Endometrium (tissue), 2 donors: ENCODE measurements around the gene GIGYF2.
A peak's percentile ranks its signal among the peaks of the same experiment; 100 is the strongest.
"Not testable (repeated sequence)": the region's sequence is repeated elsewhere in the genome, so short reads cannot be mapped to it uniquely, and the experiment has no call there.

Experiments used
- FAIRE-seq: peaks from 2 replicates; lab custom pipeline; 2012; peaks lifted over from hg19 to GRCh38; lab: Jason Lieb, UNC
- donor health status: control.
- donor health status: control.

GIGYF2 gene

GRCh38 chr2:232809349-232810124 is 112.4 kb downstream of the GIGYF2 start:
- FAIRE-seq, result no peak

DNA sequence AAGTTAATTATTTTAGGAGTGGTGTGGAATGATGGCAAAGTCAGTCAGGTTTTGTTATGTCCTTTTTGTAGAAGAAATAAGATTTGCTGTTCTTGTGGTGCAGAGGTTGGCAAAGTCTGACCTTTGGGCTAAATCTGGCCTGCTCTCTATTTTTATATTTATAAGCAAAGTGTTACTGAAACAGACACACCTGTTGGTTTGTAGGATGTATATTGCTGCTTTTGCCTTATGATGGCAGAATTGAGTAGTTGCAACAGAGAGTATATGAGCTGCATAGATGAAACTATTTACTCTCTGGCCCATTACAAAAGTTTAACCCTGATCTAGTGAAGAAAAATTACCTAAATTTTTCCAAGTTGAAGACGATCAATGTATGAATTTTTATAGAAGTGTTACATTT is 113.3 kb downstream of the GIGYF2 start:
- no peak for FAIRE-seq

DNA sequence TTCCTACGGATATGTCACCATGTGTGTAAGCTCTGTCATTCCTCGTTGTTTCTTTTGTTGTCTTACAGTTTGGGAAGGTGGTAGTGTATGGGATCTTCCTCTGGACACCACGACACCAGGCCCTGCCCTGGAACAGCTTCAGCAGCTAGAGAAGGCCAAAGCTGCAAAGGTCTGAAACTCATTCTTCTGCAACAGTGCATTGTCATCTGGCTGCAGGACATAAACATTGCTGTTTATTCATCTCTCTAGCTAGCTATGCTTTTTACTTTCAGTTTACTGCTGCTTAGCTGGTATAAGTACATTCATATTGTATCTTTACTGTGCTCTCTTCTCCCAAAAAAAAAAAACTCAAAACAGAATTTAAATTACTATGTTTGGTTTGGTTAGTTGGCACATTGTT is 118.4 kb downstream of the GIGYF2 start:
- FAIRE-seq, result no peak

GRCh38 chr2:232816657-232817056 is 119.5 kb downstream of the GIGYF2 start:
- FAIRE-seq, result no peak

DNA sequence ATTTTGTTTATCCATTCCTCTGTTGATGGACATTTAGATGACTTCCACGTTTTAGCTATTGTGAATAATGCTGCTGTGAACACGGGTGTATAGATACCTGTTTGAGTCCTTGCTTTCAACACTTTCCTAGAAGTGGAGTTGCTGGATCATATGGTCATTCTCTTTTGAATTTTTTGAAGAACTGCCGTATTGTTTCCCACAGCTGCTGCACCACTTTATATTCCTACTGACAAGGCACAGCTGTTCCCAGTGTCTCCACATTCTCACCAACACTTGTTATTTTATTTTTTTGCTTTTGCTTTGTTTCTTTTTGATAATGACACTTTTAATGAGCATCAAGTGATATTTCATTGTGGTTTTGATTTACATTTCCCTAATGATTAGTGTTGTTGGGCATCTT is 120.6 kb downstream of the GIGYF2 start:
- FAIRE-seq, result no peak

GRCh38 chr2:232829988-232830387 is 132.9 kb downstream of the GIGYF2 start:
- FAIRE-seq, result no peak

- FAIRE-seq, result no peak
Observed at GRCh38 chr2:232831496-232831895, 134.4 kb downstream of the GIGYF2 start.

DNA sequence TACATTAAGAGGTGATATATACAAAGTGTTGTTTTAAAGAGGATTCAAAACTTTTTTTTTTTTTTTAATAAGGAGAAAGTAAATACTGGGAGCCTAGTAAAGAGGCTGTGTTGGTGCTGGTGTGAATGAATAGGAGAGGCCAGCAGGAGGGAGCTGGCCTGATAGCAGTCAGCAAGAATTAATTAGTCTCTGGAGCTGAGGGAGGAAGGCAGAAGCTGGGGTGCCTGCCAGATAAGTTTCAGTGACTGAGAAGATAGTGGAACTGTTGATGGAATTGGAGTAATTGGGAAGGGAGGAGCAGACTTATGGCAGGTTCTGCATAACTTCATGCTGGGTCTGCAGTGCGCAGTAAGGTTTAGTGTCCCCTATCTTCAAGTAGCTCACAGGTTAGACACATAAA is 136.7 kb downstream of the GIGYF2 start:
- FAIRE-seq, result no peak

DNA sequence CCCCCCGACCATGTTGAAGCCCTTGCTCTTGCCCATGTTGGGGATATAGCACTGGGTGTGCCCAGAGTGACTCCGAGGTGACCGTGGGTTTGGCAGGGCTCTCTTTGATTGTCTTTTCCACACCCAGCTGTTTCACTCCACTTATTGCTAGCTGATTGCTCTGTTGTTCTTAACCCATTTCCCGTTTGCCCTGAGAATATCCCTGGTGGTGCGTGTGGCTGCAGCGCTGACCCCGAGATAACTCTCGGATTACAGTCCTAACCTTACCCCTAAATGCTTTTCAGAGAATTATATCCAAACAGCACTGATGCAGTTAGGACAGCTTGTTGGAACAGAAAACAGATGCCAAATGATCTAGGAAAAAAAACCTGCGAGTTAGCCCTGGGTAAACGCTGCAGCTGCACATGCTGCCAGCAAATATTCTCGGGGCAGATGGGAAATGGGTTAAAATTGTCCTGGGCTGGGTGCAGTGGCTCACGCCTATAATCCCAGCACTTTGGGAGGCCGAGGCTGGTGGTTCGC is 138.6 kb downstream of the GIGYF2 start:
- FAIRE-seq, result no peak

- FAIRE-seq, result no peak
Observed at GRCh38 chr2:232836934-232837333, 139.8 kb downstream of the GIGYF2 start.

GRCh38 chr2:232838406-232838874 is 141.3 kb downstream of the GIGYF2 start:
- FAIRE-seq, result no peak

- no peak for FAIRE-seq
Observed at GRCh38 chr2:232839411-232840079, 142.4 kb downstream of the GIGYF2 start.

DNA sequence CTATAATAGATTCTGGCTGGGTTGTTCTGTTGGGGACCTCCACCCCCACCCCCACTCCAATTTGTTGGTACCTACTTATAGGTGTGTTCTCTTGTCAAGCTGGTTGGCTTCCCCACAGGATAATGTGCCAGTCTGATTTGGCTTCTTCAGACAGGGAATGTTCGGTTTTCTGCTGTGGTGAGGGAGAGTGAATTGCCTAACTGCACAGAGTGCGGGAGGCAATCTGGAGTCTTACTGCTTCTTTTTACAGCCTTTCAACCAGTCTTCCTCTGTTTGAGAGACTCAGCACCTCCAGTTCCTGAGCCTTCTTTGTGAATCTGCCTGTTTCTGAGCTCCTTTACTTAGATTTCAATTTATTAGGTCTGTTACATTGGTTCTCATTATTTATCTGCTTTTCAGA is 145.6 kb downstream of the GIGYF2 start:
- no peak for FAIRE-seq

GRCh38 chr2:232843834-232844233 is 146.7 kb downstream of the GIGYF2 start:
- FAIRE-seq, result no peak

- no peak for FAIRE-seq
Observed at GRCh38 chr2:232846055-232846454, 148.9 kb downstream of the GIGYF2 start.

DNA sequence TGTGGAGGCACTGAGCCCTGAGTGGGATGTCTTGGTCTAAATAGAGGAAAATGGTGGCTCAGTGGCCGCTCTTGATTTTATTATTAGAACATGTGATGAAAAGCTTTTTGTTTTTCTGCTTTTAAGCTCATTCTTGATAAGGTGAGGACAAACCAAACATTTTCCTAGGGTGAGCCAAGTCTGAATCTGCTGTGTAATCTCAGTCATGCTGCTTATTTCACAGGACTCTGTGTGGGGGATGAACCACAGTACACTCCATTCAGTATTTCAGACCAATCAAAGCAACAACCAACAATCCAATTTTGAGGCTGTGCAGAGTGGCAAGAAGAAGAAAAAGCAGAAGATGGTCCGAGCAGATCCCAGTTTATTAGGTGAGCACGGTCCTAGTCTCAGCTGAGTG is 152.9 kb downstream of the GIGYF2 start:
- FAIRE-seq, result no peak

- FAIRE-seq, result not testable (repeated sequence)
Observed at GRCh38 chr2:232852081-232852480, 154.9 kb downstream of the GIGYF2 start.

DNA sequence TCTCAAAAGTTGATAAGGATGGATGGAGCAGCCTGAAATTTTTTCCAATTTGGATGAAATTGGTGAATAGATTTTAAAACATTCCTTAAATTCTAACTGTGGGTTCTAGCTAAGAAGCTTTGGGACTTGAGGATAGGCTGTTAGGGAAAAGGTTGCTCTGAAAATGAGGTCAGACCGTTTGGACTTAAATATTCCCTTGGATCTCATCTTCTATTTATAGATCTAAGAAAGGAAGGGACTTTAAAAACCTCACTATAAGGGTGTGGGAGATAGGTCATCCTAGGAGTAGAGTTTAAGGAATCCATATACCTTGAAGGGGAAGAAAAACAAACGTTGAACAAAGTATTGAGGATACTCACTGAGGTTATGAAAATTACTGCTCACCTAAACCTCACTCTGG is 155.5 kb downstream of the GIGYF2 start:
- no peak for FAIRE-seq

DNA sequence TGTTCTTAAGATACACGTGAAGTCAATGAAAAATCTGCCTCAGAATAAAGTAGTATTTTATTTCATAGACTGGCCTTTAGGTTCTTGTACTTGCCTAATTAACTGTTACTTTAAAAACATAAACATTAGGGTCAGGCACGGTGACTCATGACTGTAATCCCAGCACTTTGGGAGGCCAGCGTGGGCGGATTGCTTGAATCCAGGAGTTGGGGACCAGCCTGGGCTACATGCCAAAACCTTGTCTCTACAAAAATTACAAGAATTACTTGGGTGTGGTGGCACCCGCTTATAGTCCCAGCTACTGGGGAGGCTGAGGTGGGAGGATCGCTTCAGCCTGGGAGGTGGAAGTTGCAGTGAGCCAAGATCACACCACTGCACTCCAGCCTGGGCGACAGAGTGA is 157.0 kb downstream of the GIGYF2 start:
- peak; percentile 82 for FAIRE-seq

DNA sequence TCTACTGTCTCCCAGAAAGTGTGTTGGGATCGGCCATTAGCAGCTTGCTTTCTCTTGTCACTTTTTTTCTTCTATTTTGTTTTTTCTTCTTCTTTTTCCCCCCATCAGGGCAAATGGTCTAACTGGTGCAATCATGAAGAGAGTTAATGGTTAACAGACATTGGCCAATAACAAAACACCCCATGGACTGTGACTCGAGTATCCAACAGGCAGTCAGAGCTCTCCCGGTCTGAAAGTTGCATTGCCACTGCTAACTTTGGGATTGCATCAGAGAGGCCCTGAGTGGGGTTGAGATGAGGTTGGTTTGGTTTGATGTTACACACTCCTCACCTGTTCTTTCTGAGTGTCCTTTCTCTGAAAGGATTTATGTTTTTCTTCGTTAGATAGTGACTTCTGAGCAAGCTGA is 160.0 kb downstream of the GIGYF2 start:
- FAIRE-seq, result no peak

GRCh38 chr2:232859385-232859916 is 162.3 kb downstream of the GIGYF2 start:
- FAIRE-seq, result no peak

DNA sequence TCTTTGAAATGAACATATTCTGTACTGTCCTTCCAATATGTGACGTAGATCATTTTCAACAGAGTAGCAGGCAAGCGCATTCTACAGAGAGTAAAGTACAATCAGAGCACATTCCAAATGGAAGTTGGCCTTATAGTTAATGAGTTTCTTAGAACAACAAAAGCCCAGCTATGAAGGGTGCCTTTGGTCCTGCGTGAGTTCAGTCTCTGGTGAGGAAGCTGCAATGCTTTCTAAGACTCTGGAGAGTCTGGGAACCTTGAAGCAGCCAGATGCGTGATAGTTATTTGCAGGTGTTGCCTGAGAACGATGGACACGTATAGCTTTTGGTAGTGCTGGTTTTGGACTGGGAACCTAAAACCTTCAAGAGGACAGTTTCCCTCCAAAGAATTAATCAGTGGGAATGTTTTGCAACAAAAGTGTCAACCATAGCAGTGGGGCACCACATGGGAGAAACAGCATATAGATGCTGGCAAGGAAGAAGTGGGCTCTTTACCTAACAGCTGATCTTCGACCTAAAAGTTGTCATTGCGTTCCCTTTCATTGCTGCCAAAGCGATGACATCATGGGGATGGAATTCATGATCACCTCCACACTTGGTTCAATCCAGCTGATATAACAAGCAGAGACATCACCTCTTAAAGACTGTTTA is 163.6 kb downstream of the GIGYF2 start:
- FAIRE-seq, result no peak

- no peak for FAIRE-seq
Observed at GRCh38 chr2:232861353-232861752, 164.2 kb downstream of the GIGYF2 start.
